ENCODE results near the gene TANC2.

DNA sequence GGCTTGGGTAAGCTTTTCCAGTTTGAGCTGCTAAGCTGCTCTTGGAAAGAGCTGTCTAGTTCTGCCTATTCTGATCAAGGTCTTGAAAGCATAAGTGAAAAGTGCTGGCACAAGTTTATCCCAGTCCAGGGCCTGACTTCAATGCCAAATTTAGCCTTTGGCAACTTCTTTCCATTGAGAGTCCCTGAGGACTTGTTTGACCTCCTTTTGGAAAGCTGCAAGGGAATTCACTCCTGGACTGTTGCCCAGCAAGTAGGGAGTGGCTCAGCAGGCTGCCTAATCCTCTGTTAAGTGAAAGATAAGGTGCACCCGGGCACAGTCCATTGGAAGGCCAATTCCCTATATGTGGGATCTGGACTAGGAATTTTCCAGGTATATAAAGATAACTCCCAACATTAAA, 16.0 kb upstream of the TANC2 start:
- TF ChIP-seq CTCF (IDR thresholded peaks at IDR 0.05) (no peak), POLR2A (IDR thresholded peaks at IDR 0.05) (no peak), EP300 (IDR thresholded peaks at IDR 0.05) (no peak)

All from gastroesophageal sphincter (tissue), 3 donors.